Ovary (tissue), 3 donors: ENCODE measurements around the gene SENP7.

Experiments
- CTCF ChIP-seq, 3 donors: fragments of 450-650 bp in 2 of 3; fragments of 200-600 bp in 1 of 3; IDR thresholded peaks; one replicate each; pipeline versions ENCODE4 v1.5.1 to v1.8.0; 2016 to 2022; ENCODE audit warnings: antibody characterized with exemption in 3 of 3, mild to moderate bottlenecking in 1 of 3
- POLR2A ChIP-seq: fragments of 450-650 bp; IDR thresholded peaks from one replicate; pipeline ENCODE4 v1.6.1; 2017; ENCODE audit warnings: antibody characterized with exemption, mild to moderate bottlenecking, moderate library complexity
- donor health status: DM: no; HTN: no; CAD: no.

GRCh38 chr3:101521211-101521701, 8.2 kb upstream of the SENP7 start:
- no peak for TF ChIP-seq CTCF (IDR thresholded peaks at IDR 0.05)
- TF ChIP-seq POLR2A, result no peak
